NCI-H524 treated with DMSO at 0.1 percent for 48 hours (cell line): Measurements from ENCODE around the gene PDE5A.
"Not testable (repeated sequence)": the region's sequence is repeated elsewhere in the genome, so short reads cannot be mapped to it uniquely, and the experiment has no call there.

Experiments used
- DNase-seq: peaks from one replicate; lab custom pipeline; 2025; lab: John Stamatoyannopoulos, UW

PDE5A gene

DNA sequence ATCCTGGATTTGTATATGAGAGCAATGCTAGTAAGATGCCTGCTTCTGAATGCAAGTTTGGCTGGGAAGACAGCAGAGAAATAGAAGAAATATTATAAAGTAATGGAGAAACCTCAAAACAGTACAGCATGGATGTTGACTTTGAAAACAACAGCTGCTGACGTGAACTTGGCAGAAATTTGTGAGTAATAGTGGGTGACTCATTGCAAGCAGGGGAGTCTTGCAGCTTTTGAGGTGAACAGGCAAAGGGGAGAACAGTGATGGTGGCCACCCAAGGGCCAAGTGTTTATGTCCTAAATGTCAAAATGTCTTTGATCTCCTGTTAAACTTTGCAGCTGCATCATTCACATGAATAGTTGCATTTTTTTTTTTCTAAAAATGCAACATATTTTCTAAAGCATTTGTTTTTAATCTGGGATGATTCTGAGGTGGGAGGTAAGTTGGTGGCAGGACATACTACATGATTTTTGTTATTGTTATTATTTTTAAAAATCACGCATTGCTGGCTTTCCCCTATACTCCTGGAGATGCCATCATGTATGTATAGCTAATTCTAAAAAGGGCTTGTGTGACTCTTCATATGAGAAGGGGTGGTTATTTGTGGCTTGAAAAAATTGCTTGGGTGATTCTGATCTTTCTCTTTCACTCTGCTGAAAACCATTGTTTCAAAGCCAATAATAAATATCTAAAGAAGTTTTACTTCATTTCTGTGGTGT lies 158.4 kb downstream of the PDE5A start:
- not testable (repeated sequence) for DNase-seq

DNA sequence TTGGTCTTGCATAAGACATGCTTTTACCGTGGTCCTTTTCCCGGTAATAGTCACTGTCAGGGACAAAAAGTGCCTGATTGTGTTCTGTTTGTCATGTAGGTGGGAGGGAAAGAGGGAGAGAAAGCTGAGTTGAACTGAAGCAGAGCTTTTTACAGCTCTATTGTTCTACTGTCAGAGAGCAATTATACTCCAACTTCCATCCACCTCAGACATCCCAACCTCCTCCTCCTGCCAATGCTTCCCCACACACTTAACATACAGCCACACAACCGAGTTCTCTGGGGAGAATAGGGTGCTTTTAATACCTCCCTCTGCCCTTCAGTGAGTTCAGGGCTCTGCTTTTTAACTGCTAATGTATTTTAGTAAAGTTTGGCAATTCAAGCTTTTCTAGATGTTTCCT lies 159.6 kb downstream of the PDE5A start:
- not testable (repeated sequence) for DNase-seq

DNA sequence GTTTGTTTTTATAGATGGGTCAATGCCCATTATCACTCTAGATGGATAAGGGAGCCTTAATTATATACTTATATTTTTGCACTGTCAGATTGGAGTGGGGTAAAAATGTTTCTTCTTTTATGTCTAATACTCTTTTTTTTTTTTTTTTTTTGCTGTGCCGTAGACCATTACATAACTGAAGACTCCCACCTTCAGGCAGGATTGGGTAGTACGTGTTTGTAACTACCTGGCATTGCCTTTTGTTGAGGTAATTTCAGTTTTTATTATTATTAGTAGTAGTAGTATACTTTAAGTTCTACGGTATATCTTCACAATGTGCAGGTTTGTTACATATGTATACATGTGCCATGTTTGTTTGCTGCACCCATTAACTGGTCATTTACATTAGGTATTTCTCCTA lies 165.9 kb downstream of the PDE5A start:
- not testable (repeated sequence) for DNase-seq

DNA sequence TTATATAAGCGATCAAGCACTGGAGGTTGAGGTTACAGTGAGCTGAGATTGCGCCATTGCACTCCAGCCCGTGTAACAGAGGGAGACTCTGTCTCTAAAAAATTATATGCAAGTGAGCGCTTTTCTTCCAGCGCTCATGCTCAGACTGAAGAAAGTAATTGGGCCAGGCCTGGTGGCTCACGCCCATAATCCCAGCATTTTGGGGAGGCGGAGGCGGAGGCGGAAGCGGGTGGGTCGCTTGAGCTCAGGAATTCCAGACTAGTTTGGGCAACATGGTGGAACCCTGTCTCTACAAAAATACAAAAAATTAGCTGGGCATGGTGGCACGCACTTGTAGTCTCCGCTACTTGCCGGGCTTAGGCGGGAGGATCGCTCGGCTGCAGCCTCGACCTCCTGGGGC lies 172.9 kb downstream of the PDE5A start:
- not testable (repeated sequence) for DNase-seq

DNA sequence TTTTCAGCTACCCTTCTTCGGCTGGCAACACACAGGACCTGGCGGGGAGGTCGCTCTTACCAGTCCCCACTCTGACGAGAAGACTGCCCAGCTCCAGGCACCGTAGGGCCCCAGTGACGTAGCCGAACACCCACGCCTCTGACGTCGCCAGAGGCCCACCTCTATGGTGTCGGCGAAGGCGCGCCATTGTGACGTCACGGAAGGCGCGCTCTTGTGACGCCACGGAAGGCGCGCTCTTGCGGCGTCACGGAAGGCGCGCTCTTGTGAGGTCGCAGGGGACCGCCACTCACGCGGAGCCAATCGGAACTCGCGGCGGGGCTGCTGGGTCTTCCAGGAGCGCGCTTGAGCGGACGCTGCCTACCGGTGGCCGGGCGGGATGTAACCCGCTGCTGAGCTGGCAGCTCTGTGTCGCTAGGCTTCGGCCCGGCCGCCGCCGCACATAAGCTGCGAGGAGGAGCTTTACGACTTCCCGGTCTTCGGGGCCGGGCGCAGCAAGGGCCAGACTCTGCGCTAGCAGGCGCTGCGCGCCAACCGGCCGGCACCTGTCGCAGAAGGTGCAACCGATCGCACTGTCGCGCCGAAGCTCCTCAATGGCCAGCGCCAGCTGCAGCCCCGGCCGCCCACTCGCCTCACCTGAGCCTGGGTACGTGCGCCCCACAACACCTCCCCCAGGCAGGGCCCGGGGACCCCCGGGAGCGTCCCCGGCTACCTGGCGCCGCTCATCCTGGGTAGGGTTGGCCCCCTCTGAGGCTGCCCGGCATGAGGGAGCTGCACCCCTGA lies 173.9 kb downstream of the PDE5A start:
- peak; percentile 20 for DNase-seq

DNA sequence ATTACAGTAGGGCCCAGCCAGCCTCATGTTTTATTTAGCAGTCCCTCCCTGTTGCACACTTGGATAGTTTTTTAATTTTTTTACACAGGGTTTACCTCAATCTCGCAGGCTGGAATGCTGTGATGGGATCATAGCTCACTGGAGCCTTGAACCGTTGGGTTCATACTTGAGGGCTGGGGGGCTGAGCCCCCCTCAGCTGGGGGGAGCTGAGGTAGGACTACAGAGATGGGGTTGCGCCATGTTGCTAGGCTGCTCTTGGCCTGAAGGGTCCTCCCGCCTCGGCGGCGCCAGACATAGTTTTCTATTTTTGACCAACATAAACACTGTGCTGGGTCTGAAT lies 174.5 kb downstream of the PDE5A start:
- DNase-seq, result not testable (repeated sequence)

DNA sequence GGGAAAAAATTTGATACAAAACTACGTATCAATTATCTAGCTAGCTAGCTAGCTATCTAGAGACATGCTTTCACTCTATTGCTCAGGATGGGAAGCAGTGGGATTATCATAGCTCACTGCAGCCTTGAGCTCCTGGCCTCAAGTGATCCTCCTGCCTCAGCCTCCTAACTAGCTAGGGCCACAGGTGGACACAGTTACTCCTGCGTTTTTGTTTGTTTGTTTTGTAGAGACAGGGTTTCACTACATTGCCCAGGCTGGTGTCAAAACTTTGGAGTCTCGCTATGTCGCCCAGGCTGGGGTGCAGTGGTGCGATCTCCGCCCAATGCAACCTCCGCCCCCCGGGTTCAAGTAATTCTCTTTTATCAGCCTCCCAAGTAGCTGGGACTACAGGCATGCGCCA lies 175.3 kb downstream of the PDE5A start:
- DNase-seq, result not testable (repeated sequence)

DNA sequence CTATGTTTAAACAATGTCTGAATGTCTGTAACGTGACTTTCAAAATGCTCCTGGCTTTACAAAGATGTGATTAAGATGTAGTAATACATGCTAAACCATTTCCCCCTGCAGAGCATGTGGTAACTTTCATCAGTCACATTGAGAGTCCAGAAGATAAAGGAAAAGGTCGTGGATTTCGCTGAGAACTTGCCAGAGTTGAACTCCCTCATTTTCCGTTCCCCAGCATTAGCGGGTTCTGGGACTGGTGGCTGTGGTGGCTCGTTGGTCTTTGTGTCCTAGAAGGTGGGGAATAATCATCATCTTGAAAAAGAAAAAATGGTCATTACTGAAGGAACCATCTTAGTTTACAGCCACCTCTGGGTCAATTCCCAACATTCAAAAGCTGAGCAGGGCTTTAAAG lies 178.8 kb downstream of the PDE5A start:
- not testable (repeated sequence) for DNase-seq
